A549 (cell line): ENCODE data around the gene NRXN2. TPM values are rescaled to one million over a fixed set of nuclear protein-coding genes. Genes with fewer than 3 reads are reported as not detected.

Experiments used
- ATAC-seq, 2 experiments: fragments of 200-7000 bp in 1 of 2; fragments of >200 bp in 1 of 2; cut with Nextera tagmentation in 1 of 2; cut with Tn5 transposase in 1 of 2; 3 replicates each; pipeline versions ENCODE4 v1.8.0 to v1.9.1; 2018 to 2020; ENCODE audit warnings: mild to moderate bottlenecking in 1 of 2, moderate library complexity in 1 of 2
- CTCF ChIA-PET: fragments of 300-600 bp; sonication (Branson Sonifier 250); formaldehyde crosslinking; extraction: SDS; loops from one replicate; lab custom pipeline; 2021; ENCODE audit warnings: antibody characterized with exemption, inconsistent platforms; lab: Yijun Ruan, JAX
- POLR2A ChIA-PET: fragments of 350-600 bp; formaldehyde crosslinking; extraction: SDS; loops from one replicate; lab custom pipeline; 2021; ENCODE audit warnings: antibody characterized with exemption, inconsistent platforms; lab: Yijun Ruan, JAX
- DNase-seq, 2 experiments: peaks; one replicate each; pipeline versions ENCODE4 v3.0.0 to v3.0.0-alpha.2; 2011 to 2016; ENCODE audit warnings: low read depth in 1 of 2, low spot score in 1 of 2
- FAIRE-seq: peaks from 2 replicates; lab custom pipeline; 2011; peaks lifted over from hg19 to GRCh38; lab: Jason Lieb, UNC
- H3K27ac ChIP-seq, 2 experiments: fragments of >200 bp; sonication (Bioruptor Twin); formaldehyde crosslinking; 3 replicates each; pipeline ENCODE4 v1.5.1; 2016 to 2017
- H3K4me1 ChIP-seq: fragments of >200 bp; sonication (Bioruptor Twin); formaldehyde crosslinking; 3 replicates; pipeline ENCODE4 v1.6.1; 2016
- H3K4me2 ChIP-seq: fragments of >200 bp; sonication (Bioruptor Twin); formaldehyde crosslinking; 3 replicates; pipeline ENCODE4 v1.6.1; 2016
- H3K4me3 ChIP-seq: fragments of >200 bp; sonication (Bioruptor Twin); formaldehyde crosslinking; 3 replicates; pipeline ENCODE4 v1.5.1; 2016
- H3K9me3 ChIP-seq: fragments of >200 bp; sonication (Bioruptor Twin); formaldehyde crosslinking; 3 replicates; pipeline ENCODE4 v1.6.1; 2016
- CBX2 ChIP-seq: fragments of 200-600 bp; sonication (generic); IDR thresholded peaks from 2 replicates; pipeline ENCODE4 v1.6.1; 2016; ENCODE audit warnings: low read depth, mild to moderate bottlenecking, borderline replicate concordance
- CBX8 ChIP-seq: fragments of 200-600 bp; sonication (generic); IDR thresholded peaks from 2 replicates; pipeline ENCODE4 v1.6.1; 2016
- CEBPB ChIP-seq, 2 experiments: fragments of >200 bp in 1 of 2; sonication (Bioruptor Twin) in 1 of 2; formaldehyde crosslinking in 1 of 2; IDR thresholded peaks; 2 replicates each; pipeline ENCODE4 v1.6.1; 2012 to 2016
- CHD2 ChIP-seq: fragments of 150-350 bp; IDR thresholded peaks from 2 replicates; pipeline ENCODE4 v1.6.1; 2014; ENCODE audit warnings: low read length; ENCODE audit not compliant: partially characterized antibody
- CHD4 ChIP-seq: fragments of 200-600 bp; sonication (generic); IDR thresholded peaks from 2 replicates; pipeline ENCODE4 v1.6.1; 2016; ENCODE audit warnings: antibody characterized with exemption, mild to moderate bottlenecking, borderline replicate concordance
- EHMT2 ChIP-seq: fragments of 200-600 bp; sonication (generic); IDR thresholded peaks from 2 replicates; pipeline ENCODE4 v1.6.1; 2016; ENCODE audit warnings: antibody characterized with exemption, low read depth, mild to moderate bottlenecking, moderate library complexity
- EP300 ChIP-seq, 2 experiments: fragments of >200 bp; sonication (Bioruptor Twin); formaldehyde crosslinking; IDR thresholded peaks; 2 replicates in 1 of 2; 3 replicates in 1 of 2; pipeline ENCODE4 v1.6.1; 2016 to 2017
- FOSB ChIP-seq: fragments of 250-450 bp; sonication (Bioruptor Pico); IDR thresholded peaks from 2 replicates; pipeline ENCODE4 v1.5.0; 2020; ENCODE audit warnings: mild to moderate bottlenecking, moderate library complexity
- FOSL2 ChIP-seq, 2 experiments: fragments of 450-650 bp in 1 of 2; fragments of >200 bp in 1 of 2; sonication (Bioruptor Twin) in 1 of 2; formaldehyde crosslinking; IDR thresholded peaks; 2 replicates each; pipeline versions ENCODE4 v1.5.0 to v1.6.1; 2016 to 2020; ENCODE audit warnings: mild to moderate bottlenecking in 1 of 2, moderate library complexity in 1 of 2
- GATA3 ChIP-seq: IDR thresholded peaks from 2 replicates; pipeline ENCODE4 v1.6.1; 2012; ENCODE audit warnings: borderline replicate concordance
- HDAC2 ChIP-seq: fragments of 200-600 bp; sonication (generic); IDR thresholded peaks from 2 replicates; pipeline ENCODE4 v1.6.1; 2016
- MYC ChIP-seq: IDR thresholded peaks from 2 replicates; pipeline ENCODE4 v1.6.1; 2012; ENCODE audit warnings: mild to moderate bottlenecking, inconsistent platforms, low read length, improper control_type of control experiment, borderline replicate concordance
- POLR2A ChIP-seq: IDR thresholded peaks from 2 replicates; pipeline ENCODE4 v1.6.1; 2012; ENCODE audit warnings: mild to moderate bottlenecking, low read length
- REST ChIP-seq: fragments of 200-600 bp; sonication (generic); IDR thresholded peaks from 2 replicates; pipeline ENCODE4 v1.6.1; 2016; ENCODE audit warnings: antibody characterized with exemption, mild to moderate bottlenecking, moderate library complexity
- TP53 ChIP-seq: fragments of 250-450 bp; sonication (Bioruptor Pico); IDR thresholded peaks from 2 replicates; pipeline ENCODE4 v1.5.0; 2021; ENCODE audit warnings: mild to moderate bottlenecking, moderate library complexity
- WGBS: methylation state at CpG from one replicate; pipeline ENCODE4 v1.1.6; 2017; ENCODE audit errors: missing lambda C conversion rate; 5-methylcytosine and 5-hydroxymethylcytosine counted together
- polyA plus RNA-seq, 4 experiments: library from polyadenylated mRNA; depleted of rRNA in 3 of 4; stranded (reverse); fragments of >200 nt; fragmentation: RNase III in 1 of 4; extraction: RNeasy Plus Mini Kit Qiagen cat#74134 plus additional on column Dnase treatment in 1 of 4; gene quantifications; 2 replicates in 3 of 4; 3 replicates in 1 of 4; pipeline ENCODE4 v1.2.3, GENCODE V29; 2011 to 2017
- TF ChIP-seq, protein P1 (sequence below): fragments of 250-450 bp; sonication (Bioruptor Pico); IDR thresholded peaks from 2 replicates; pipeline ENCODE4 v1.5.0; 2020; ENCODE audit warnings: low read depth, mild to moderate bottlenecking, moderate library complexity
- TF ChIP-seq, protein P2 (sequence below): fragments of 250-450 bp; sonication (Bioruptor Pico); IDR thresholded peaks from 2 replicates; pipeline ENCODE4 v1.5.0; 2021; ENCODE audit warnings: mild to moderate bottlenecking, moderate library complexity, borderline replicate concordance
- TF ChIP-seq, protein P3 (sequence below): fragments of 150-350 bp; IDR thresholded peaks from 2 replicates; pipeline ENCODE4 v1.6.1; 2014; ENCODE audit warnings: low read depth, mild to moderate bottlenecking, low read length

Gene NRXN2
- polyA plus RNA-seq, 2 of the 4 experiments (the other 2 are of a cell fraction), result 0.04 TPM; not detected in 1

GRCh38 chr11:64724863-64725532, 2.0 kb upstream of the NRXN2 start:
- POLR2A ChIA-PET, result no interaction called here
- ATAC-seq (no peak), DNase-seq (no peak), FAIRE-seq (no peak)
- H3K4me2 ChIP-seq, result peak overlapping the region; percentile 12; the same call in 1 of the 3 replicates
- TF ChIP-seq CHD2 (no peak), TP53 (CRISPR knock-in tag) (no peak), CEBPB (IDR thresholded peaks at IDR 0.05) (no peak), CBX8 (no peak), CHD4 (no peak), MYC (no peak), CBX2 (no peak), GATA3 (no peak), FOSL2 (IDR thresholded peaks at IDR 0.05) (no peak), FOSL2 (CRISPR knock-in tag; IDR thresholded peaks at IDR 0.05) (no peak)
- TF ChIP-seq, protein P1, sequence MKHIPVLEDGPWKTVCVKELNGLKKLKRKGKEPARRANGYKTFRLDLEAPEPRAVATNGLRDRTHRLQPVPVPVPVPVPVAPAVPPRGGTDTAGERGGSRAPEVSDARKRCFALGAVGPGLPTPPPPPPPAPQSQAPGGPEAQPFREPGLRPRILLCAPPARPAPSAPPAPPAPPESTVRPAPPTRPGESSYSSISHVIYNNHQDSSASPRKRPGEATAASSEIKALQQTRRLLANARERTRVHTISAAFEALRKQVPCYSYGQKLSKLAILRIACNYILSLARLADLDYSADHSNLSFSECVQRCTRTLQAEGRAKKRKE (CRISPR knock-in tag), result no peak
- TF ChIP-seq, protein P2, sequence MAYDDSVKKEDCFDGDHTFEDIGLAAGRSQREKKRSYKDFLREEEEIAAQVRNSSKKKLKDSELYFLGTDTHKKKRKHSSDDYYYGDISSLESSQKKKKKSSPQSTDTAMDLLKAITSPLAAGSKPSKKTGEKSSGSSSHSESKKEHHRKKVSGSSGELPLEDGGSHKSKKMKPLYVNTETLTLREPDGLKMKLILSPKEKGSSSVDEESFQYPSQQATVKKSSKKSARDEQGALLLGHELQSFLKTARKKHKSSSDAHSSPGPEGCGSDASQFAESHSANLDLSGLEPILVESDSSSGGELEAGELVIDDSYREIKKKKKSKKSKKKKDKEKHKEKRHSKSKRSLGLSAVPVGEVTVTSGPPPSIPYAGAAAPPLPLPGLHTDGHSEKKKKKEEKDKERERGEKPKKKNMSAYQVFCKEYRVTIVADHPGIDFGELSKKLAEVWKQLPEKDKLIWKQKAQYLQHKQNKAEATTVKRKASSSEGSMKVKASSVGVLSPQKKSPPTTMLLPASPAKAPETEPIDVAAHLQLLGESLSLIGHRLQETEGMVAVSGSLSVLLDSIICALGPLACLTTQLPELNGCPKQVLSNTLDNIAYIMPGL (CRISPR knock-in tag), result no peak
- TF ChIP-seq, protein P3, sequence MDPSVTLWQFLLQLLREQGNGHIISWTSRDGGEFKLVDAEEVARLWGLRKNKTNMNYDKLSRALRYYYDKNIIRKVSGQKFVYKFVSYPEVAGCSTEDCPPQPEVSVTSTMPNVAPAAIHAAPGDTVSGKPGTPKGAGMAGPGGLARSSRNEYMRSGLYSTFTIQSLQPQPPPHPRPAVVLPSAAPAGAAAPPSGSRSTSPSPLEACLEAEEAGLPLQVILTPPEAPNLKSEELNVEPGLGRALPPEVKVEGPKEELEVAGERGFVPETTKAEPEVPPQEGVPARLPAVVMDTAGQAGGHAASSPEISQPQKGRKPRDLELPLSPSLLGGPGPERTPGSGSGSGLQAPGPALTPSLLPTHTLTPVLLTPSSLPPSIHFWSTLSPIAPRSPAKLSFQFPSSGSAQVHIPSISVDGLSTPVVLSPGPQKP, result no peak
- CTCF ChIA-PET, result interaction anchor here (0.6 to 11.6 kb wide), 4 partner anchors 8 to 96 kb away, joined by 3 to 97 read pairs (median 10); partner anchors contain the start of gene RASGRP2
- H3K9me3 ChIP-seq, result no peaks in the 10 kb centered on the region
- no peak overlapping the region for H3K4me3 ChIP-seq
- 79% methylated on average over 7 of the region's 7 CpGs for WGBS
- H3K4me1 ChIP-seq, result peaks cover 18% of the 10 kb centered on the region; the same call in 2 of the 3 replicates
- H3K27ac ChIP-seq, result no peak overlapping the region

DNA sequence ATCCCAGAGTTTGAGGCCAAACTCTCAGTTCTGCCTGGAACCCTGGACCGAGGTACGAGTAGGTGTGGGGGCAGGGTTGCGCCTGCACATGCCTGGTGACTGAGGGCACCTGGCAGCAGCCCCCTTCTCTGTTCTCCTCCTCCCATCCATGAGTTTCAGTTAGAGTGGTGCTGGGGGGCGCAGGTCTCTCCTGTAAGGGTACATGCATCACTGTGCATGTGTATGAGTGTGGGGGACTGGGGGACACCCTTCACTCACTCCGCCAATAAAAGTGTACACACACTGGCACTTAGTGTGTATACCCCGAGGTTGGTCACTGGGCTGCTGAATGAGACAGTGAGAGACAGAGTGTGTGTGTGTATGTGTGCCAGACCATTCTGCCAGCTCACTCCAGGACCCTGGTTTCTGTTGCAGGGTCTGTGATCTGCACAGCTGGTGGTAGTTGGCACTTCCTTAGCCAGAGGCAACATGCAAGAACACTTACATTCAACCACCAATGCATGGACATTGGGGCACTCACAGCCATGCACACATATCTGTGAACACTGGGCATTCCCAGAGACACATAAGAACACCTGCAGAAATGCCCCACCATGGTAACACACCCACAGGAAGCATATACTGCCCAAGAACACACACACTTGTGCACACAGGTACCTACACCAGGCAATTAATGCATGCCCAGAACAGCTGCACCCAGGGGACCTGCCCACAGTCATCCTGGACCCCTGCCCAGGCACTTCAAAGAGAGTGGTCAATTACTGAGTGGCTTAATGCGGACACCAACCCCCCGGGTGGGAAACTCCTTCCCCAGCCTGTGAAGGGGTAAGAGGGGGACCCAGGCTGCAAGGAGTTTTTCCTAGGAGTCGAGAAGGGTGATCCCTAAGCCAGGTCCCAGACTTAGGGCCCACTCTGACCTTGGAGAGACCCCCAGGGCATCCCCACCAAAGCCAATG, 1.2 kb upstream of the NRXN2 start:
- no peak for TF ChIP-seq EP300 (IDR thresholded peaks at IDR 0.05)
- no peak for TF ChIP-seq HDAC2
- no peak for TF ChIP-seq REST
- TF ChIP-seq POLR2A, result no peak
- no peak for TF ChIP-seq EHMT2
- no peak for TF ChIP-seq FOSB (CRISPR knock-in tag)
- no peak for TF ChIP-seq TP53 (CRISPR knock-in tag)
- peak overlapping the region; percentile 100 for H3K4me2 ChIP-seq
- H3K4me3 ChIP-seq, result peak overlapping the region; percentile 94; the same call in 1 of the 3 replicates

More for the DNA sequence above, 1.2 kb upstream of the NRXN2 start:
- no peaks in the 10 kb centered on the region for H3K9me3 ChIP-seq
- peaks cover 18% of the 10 kb centered on the region; the same call in 2 of the 3 replicates for H3K4me1 ChIP-seq
- DNase-seq, result no peak
- ChIA-PET CTCF (interaction anchor here (0.5 to 3.6 kb wide), 5 partner anchors 9 to 36 kb away, joined by 3 to 14 read pairs (median 5); no protein-coding TSS in a partner anchor), POLR2A (no interaction called here)
- no peak for ATAC-seq
- no peak for FAIRE-seq
- peak overlapping the region in 1 of 2 experiments; percentile 95; a peak in 3 of 6 replicates for H3K27ac ChIP-seq
- 48% methylated on average over 8 of the region's 9 CpGs for WGBS
